GM19372 (cell line): ENCODE data around the gene LSM14A.
A peak's percentile ranks its signal among the peaks of the same experiment; 100 is the strongest.
"Not testable (repeated sequence)": the region's sequence is repeated elsewhere in the genome, so short reads cannot be mapped to it uniquely, and the experiment has no call there.

Experiments
- ATAC-seq: cut with Tn5 transposase; IDR thresholded peaks from one replicate; pipeline ENCODE4 v1.9.1; 2021; ENCODE audit warnings: mild to moderate bottlenecking, low read depth, moderate library complexity; ENCODE audit not compliant: unreplicated experiment

LSM14A gene

GRCh38 chr19:34253681-34254045, 81.4 kb downstream of the LSM14A start:
- ATAC-seq, result not testable (repeated sequence)

- ATAC-seq, result peak; percentile 89
Observed at GRCh38 chr19:34254046-34254697, 81.9 kb downstream of the LSM14A start, which contains the start of gene GARRE1. Gene GARRE1, plus strand, starts transcription at chr19:34254554. Its CDS starts 45,920 bp downstream, at chr19:34300474.

- ATAC-seq, result peak; percentile 55
Observed at GRCh38 chr19:34254698-34255432, 82.6 kb downstream of the LSM14A start.

GRCh38 chr19:34255546-34255945, 83.2 kb downstream of the LSM14A start:
- no peak for ATAC-seq

GRCh38 chr19:34256835-34257558, 84.7 kb downstream of the LSM14A start:
- no peak for ATAC-seq

GRCh38 chr19:34257559-34257924, 85.2 kb downstream of the LSM14A start:
- no peak for ATAC-seq

- no peak for ATAC-seq
Observed at GRCh38 chr19:34259367-34260095, 87.2 kb downstream of the LSM14A start.

GRCh38 chr19:34260771-34261173, 88.5 kb downstream of the LSM14A start:
- no peak for ATAC-seq

- no peak for ATAC-seq
Observed at GRCh38 chr19:34261334-34262109, 89.2 kb downstream of the LSM14A start.

- no peak for ATAC-seq
Observed at GRCh38 chr19:34263745-34264237, 91.5 kb downstream of the LSM14A start.

- ATAC-seq, result no peak
Observed at GRCh38 chr19:34265221-34265650, 92.9 kb downstream of the LSM14A start.

GRCh38 chr19:34269081-34269480, 96.8 kb downstream of the LSM14A start:
- no peak for ATAC-seq

- no peak for ATAC-seq
Observed at GRCh38 chr19:34269489-34269888, 97.2 kb downstream of the LSM14A start.

GRCh38 chr19:34269968-34270621, 97.8 kb downstream of the LSM14A start:
- ATAC-seq, result no peak

- no peak for ATAC-seq
Observed at GRCh38 chr19:34273121-34273520, 100.8 kb downstream of the LSM14A start.

- no peak for ATAC-seq
Observed at GRCh38 chr19:34274284-34274826, 102.1 kb downstream of the LSM14A start.

GRCh38 chr19:34274827-34275625, 102.7 kb downstream of the LSM14A start:
- ATAC-seq, result no peak

GRCh38 chr19:34275705-34276104, 103.4 kb downstream of the LSM14A start:
- ATAC-seq, result no peak
